ENCODE results near the gene PLXNA4. TPM values are rescaled to one million over a fixed set of nuclear protein-coding genes. Genes with fewer than 3 reads are reported as not detected.
A peak's percentile ranks its signal among the peaks of the same experiment; 100 is the strongest.

The PLXNA4 gene
- total RNA-seq, 1 donor from 2014 or later = 5.2 TPM

- no peak for TF ChIP-seq CTCF (IDR thresholded peaks at IDR 0.05; ENCODE audit: unreplicated experiment)
- no peaks in the 10 kb centered on the region for H3K36me3 Mint-ChIP-seq
- no peak overlapping the region for H3K4me3 Mint-ChIP-seq
- H3K9me3 Mint-ChIP-seq = peaks cover 8% of the 10 kb centered on the region
- peak overlapping the region; percentile 75 for H3K27ac Mint-ChIP-seq
- DNase-seq (ENCODE audit: low spot score in 2 of 2, unreplicated experiment in 2 of 2) = no peak
- peaks cover 26% of the 10 kb centered on the region for H3K4me1 Mint-ChIP-seq
- H3K27me3 Mint-ChIP-seq (ENCODE audit: low read depth) = peaks cover 14% of the 10 kb centered on the region
These were observed 325.6 kb downstream of the PLXNA4 start for GRCh38 chr7:132250480-132251326.

- Mint-ChIP-seq H3K36me3 (no peaks in the 10 kb centered on the region), H3K4me3 (no peak overlapping the region), H3K27me3 (ENCODE audit: low read depth) (peaks cover 14% of the 10 kb centered on the region), H3K27ac (no peak overlapping the region), H3K9me3 (peaks cover 13% of the 10 kb centered on the region), H3K4me1 (peaks cover 24% of the 10 kb centered on the region)
- no peak for DNase-seq (ENCODE audit: low spot score in 2 of 2, unreplicated experiment in 2 of 2)
- no peak for TF ChIP-seq CTCF (IDR thresholded peaks at IDR 0.05; ENCODE audit: unreplicated experiment)
These were observed 326.9 kb downstream of the PLXNA4 start for GRCh38 chr7:132249256-132249971.

GRCh38 chr7:132248841-132249240, 327.4 kb downstream of the PLXNA4 start:
- Mint-ChIP-seq H3K9me3 (peaks cover 13% of the 10 kb centered on the region), H3K27ac (no peak overlapping the region), H3K4me3 (no peak overlapping the region), H3K36me3 (no peaks in the 10 kb centered on the region), H3K4me1 (peaks cover 24% of the 10 kb centered on the region), H3K27me3 (ENCODE audit: low read depth) (peaks cover 11% of the 10 kb centered on the region)
- no peak for DNase-seq (ENCODE audit: low spot score in 2 of 2, unreplicated experiment in 2 of 2)
- no peak for TF ChIP-seq CTCF (IDR thresholded peaks at IDR 0.05; ENCODE audit: unreplicated experiment)

- no peak for TF ChIP-seq CTCF (IDR thresholded peaks at IDR 0.05; ENCODE audit: unreplicated experiment)
- Mint-ChIP-seq H3K27ac (no peak overlapping the region), H3K27me3 (ENCODE audit: low read depth) (peaks cover 8% of the 10 kb centered on the region), H3K36me3 (no peaks in the 10 kb centered on the region), H3K4me3 (no peak overlapping the region), H3K4me1 (peaks cover 24% of the 10 kb centered on the region), H3K9me3 (peaks cover 13% of the 10 kb centered on the region)
- no peak for DNase-seq (ENCODE audit: low spot score in 2 of 2, unreplicated experiment in 2 of 2)
These were observed 328.2 kb downstream of the PLXNA4 start for GRCh38 chr7:132247995-132248618.

GRCh38 chr7:132246591-132246990, 329.7 kb downstream of the PLXNA4 start:
- Mint-ChIP-seq H3K9me3 (peaks cover 13% of the 10 kb centered on the region), H3K27ac (no peak overlapping the region), H3K36me3 (no peaks in the 10 kb centered on the region), H3K4me3 (no peak overlapping the region), H3K27me3 (ENCODE audit: low read depth) (peaks cover 8% of the 10 kb centered on the region), H3K4me1 (peaks cover 20% of the 10 kb centered on the region)
- no peak for DNase-seq (ENCODE audit: low spot score in 2 of 2, unreplicated experiment in 2 of 2)
- no peak for TF ChIP-seq CTCF (IDR thresholded peaks at IDR 0.05; ENCODE audit: unreplicated experiment)
